GM11168 (cell line): ENCODE results near the gene FAM181A.

Source experiments
- in situ Hi-C: fragments of 300-500 bp; cut with MboI; formaldehyde crosslinking; loops from one replicate; pipeline ENCODE4 v1.12.0; 2022; ENCODE audit warnings: low sequenced_read_pairs; ENCODE audit not compliant: unreplicated experiment

The FAM181A gene

DNA sequence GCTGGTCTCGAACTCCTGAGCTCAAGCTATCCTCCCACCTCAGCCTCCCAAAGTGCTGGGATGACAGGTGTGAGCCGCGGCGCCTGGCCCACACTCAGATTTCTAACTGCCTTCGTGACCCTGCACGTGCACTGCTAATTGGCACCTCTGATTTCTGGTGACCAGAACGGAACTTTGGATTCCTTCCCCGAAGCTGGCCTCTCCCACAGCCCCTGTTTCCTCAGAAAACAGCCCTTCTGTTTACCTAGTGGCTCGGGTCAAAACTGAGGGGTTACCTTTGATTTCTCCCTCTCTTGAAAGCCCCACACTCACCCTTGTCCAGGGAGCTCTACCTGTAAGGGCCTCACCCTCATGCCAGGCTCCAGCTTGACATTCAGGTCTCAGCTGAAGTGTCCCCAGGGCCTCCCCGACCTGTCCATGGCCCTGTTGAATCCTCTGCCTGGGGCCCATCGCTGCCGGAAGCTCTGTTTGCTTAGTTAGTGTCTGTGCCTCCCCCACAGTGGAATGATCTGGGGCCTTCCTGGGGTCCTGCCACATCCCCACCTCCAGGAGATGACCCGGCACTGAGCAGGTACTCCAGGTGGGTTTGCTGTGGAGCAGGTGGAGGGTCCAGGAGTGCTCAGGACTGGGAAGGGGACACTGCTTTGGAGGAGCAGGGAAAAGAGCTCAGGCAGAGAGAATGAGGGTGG lies 24.4 kb upstream of the FAM181A start:
- in situ Hi-C loops = no loop called here

DNA sequence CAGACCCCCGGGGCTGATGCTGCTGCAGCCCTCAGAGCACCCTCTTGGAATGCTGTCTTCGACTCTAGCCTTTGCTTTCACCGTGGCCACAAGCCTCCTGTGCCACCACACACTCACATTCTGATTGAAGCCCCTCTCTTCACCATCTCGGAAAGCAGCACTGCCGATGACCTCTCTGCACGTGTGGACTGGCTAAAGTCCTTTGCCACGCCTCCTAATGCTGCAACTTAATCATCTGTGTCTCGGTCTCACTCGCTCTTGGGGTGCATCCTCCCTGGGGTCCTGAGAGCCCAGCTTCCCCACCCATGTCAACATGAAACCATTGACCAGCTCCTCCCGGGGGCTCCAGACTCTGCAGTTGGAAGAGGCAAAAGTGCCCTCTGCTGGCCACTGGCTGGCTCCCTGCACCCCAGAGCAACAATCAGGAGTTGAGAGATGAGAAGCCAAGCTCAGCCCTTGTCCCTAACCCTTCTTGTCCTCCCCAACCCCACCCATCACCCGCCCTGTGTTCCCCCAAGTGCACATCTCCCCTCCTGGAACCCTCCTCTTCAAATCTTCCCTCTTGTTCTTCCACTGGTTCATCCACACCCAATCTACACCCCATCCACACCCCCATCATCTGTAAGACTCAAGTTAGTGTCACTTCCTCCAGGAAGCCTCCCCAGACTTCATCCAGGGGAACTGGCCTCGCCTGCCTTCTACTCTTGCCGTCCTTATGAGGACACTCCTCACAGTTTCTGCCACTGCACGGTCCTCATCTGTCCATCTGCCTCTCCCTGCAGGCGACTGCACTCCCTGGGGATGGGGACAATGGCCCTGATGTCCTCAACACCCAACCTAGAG lies 23.6 kb upstream of the FAM181A start:
- in situ Hi-C loops = no loop called here

DNA sequence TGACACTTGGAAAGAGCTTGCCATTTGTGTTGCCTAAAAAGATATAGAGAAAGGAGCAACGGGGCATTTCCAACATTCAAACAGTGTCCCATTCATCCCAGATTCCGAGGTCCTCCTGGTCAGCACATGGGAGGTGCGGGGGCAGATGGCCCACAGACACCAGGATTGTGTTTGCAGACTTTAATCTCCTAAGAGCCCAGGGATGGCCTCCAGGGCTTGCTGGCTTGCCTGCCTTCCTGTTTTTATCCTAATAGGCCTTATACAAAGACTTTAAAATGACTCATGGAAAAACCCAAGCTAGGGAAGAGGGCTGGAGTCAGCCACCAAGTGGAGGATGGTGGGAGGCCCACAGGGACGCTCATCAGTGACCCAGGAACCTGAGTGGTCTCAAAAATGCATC lies 21.5 kb upstream of the FAM181A start:
- in situ Hi-C loops = no loop called here

DNA sequence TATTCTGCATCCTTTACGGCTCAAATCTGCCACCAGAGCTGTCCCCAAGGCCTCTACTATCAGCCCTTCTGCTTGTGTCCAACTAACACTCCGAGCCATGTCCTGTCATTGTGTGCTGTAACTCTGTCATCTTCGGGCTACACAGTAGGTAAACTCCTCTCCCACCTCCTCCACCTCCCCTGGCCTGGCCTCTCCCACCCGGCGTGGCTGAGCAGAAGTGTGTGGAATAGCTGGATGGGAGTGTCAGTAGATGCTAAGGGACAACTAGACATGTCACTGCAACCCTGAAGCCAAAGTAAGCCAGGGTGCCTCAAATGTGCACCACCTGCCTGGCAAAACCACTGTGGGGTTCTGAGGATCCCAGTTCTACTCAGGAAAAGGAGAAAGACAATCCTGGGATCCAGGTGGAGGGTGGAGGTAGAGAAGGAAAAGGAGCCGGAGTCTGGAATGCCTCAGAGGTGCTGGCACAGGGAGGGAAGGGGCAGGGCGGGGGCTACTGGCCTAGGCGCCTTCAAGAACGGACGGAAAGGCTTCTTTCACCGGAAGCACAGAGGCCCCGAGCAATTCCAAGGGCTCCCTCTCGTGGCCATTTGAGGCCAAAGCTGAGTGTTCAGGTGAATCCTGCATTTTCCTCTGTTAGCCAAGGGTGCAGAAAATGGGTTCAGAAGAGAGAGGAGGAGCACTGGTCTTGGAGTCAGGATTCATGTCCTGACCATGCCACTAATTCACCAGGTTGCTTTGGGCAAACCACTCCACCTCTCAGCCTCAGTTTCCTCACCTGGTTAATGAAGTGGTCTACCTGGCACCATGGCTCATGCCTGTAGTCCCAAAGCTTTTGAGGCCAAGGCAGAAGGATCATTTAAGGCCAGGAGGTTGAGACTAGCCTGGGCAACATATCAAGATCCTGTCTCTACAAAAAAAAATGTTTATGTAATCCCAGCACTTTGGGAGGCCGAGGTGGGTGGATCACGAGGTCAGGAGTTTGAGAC lies 20.5 kb upstream of the FAM181A start:
- in situ Hi-C loops = no loop called here

DNA sequence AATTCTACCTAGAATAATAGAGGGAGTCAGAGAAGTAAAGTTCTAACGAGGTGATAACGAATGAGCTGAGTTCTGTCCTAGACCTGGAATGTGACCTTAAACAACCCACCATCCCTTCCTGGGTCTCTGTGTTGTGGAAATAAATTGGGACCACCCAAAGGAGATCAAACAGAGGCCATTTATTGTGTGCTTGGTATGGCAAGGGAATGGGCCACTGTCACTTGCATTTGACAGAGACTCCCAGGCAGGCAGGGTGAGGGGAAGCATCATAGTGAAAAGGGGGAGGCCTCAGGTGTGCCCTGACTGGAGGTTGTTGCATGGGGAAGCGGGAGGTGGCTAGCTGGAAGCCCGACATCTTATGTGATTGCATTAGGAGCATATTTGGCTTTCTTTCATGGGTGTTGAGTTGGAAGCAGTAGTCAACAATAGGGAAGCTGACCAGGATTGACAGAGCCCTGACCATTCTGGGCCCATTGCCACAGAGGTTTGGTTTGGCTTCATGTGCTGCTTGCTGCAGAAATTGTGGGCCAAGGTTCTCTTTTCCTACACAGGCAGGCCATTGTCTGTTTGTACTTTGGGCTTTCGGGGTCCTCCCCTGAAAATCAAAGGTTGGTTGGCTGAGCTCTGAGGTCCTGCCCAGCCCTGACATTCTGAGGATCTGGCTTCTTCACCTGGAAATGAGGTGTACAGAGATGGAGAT lies 17.6 kb upstream of the FAM181A start:
- in situ Hi-C loops = no loop called here

DNA sequence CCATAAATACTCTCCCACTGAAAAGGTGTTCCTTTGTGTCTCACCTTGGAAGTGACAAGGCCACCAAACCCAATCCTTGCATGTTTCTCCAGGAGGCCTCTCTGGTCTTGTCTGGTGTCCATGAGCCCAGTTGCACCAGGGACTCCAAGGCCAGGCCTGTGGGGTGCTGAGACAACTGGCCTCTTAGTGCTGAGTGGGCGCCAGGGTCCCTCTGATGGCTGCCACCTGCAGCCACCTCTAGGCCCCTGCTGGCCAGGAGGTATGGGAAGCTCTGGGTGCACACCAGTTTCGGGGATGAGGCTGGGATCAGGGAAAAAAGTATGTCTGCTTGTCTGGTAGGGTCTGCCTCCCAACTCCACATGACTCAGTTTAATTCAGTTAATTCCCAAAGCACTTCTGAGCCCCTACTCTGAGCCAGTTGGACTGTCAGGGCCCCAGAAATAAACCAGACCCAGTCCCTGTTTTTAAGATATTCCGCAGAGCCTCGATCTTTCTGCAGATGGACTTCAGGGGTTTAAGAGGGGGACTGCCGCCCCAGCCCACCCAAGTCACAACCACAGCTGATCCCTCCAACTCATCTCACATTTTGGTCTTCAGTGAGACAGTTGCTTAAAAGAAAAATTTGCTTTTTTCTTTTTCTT lies 15.0 kb upstream of the FAM181A start:
- in situ Hi-C loops = no loop called here

DNA sequence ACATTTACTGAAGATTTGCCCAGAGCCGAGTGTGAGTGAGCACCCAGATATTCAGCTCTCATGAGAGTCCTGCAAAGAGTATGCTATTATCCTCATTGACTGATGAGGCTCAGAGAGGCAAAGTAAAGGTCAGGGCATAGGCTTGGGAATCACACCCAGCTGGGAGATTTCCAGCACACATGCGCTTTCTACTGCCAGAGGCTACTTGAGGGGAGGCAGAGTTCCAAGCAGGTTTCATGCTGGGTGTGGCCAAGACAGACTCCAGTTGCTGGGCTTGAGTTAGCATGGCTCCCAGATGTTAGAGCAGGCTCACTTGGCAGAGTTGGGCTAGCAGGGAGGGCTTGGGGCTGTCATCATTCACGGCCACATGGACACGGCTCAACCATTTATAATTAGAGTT lies 14.4 kb upstream of the FAM181A start:
- in situ Hi-C loops = no loop called here

DNA sequence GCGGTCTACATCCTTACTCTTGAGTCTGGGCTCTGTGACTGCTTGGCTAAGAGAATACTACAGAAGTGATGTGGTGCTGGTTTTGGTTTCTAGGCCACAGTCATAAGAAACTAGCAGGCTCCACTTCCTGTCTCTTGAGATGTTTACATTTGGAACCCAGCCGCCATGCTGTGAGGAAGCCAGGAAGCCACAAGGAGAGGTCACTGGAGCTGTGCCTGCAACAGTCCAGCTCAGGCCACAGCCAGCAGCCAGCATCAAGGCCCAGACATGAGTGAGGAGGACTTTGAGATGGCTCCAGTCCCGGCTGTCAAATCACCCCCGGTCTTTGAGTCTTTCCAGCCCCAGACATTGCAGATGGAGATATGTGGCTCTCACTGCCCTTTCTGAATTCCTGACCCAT lies 12.9 kb upstream of the FAM181A start:
- in situ Hi-C loops = no loop called here

DNA sequence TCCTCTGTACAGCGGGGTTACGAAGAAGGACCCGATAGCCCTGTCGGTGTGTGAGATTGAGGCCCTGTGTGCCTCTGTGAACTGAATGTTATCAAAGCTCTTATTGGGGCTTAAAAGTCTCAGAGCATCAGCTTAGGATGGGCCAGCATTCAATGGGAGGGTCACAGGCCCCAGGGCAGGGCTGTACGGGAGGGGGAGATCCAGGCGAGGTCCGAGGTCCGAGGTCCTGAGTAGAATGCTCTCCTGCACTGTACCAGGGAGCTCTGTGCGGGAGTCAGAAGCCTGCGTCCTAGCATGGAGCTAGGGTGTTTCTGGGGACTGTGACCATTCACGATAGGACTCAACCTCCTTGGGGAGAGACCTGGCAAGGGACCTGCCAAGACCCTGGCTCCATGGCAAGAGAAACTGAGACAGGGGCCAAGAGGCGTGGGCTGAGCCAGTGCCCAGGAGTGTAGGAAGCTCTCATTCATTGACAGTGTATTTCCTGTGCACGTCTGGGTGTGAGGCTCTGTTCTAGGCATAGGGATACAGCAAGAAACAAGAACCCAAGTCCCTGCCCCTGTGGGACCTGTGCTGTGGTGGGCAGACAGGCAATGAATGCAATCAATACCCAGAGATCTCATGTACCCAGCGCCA lies 12.0 kb upstream of the FAM181A start:
- in situ Hi-C loops = no loop called here

DNA sequence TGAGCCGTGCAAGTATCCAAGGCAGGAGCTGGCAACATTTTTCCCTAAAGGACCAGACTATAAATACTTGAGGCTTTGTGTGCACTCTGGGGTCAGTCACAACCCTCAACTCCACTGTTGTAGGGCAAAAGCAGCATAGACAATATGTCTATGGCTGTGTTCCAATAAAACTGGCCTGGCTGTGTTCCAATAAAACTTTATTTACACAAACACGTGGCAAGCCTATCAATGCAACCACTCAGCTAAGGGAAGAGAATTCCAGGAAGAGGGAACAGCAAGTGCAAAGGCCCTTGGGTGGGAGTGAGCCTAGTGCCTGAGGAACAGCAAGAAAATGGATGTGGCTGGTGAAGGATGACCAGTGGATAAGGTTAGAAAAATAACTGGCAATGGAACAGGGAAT lies 11.3 kb upstream of the FAM181A start:
- in situ Hi-C loops = no loop called here

DNA sequence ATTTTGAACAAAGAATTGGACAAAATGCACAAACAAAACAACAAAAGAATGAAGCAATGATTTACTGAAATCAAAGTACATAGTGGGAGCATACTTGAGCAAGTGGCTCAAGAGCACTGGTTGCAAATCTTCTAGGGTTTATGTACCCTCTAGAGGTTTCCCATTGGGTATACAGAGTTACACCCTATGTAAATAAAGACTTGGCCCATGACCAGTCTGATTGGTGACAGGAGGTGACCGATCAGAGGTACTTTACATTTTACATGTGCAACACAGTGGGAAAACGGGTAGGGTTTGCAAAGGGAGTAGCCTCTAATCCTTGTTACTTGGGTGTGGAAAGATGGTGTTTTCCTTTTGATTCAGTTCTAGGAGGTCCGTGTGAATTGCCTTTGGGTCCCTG lies 10.6 kb upstream of the FAM181A start:
- in situ Hi-C loops = no loop called here

DNA sequence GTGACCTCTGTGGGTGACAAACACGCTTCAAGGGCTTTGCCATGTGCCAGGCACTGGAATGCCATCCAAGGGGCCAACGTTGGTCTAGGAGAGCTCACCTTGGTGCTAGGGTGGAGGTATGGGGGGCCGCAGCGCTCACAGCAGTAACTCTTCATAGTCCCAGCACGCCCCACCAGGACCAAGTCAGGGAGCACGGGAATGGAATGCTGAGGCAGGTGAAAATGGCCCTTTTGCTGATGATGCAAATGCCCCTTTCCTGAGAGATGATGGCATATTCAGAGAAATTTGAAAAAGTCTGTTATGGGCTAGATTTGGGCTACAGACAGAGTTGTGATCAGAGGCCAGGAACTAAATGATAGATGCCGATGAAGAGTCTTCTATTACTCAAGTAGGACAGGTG lies 10.0 kb upstream of the FAM181A start:
- in situ Hi-C loops = no loop called here

DNA sequence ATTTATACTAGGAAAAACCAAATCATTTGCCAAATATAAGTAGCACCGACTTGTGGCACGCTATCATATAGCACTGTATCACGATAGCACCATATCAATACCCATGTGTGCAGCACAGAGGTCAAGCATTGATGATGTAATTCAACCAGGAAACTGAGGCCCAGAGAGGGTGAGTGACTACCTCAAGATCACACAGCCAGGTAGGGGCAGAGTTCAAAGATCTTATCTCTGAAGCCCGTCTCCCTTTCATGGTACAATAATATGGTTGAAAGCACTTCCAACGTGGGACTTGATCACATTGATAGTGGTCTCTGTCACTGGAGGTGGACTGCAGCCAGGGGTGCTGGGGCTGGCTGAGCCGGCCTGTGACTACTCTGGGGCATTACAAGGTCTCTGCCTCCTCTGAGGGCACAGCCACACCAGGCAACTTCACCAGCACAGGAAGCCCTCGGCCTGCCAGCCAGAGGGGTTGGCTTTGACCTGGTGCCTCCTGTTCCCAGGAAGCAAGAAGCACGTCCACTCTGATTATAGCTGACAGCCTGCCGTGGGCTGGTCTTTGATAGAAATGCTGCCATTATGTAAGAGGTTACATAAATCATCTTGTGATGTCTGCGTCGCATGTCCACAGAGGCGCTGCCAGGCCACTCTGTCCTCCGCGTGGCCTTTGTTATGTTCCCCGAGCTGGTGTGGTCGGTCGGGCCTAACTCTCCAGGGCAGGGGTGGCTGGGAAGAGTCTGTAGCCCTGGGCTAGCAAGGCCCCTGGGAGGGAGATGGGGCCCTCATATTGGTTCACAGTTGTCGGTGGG lies 5.9 kb upstream of the FAM181A start:
- in situ Hi-C loops = no loop called here

DNA sequence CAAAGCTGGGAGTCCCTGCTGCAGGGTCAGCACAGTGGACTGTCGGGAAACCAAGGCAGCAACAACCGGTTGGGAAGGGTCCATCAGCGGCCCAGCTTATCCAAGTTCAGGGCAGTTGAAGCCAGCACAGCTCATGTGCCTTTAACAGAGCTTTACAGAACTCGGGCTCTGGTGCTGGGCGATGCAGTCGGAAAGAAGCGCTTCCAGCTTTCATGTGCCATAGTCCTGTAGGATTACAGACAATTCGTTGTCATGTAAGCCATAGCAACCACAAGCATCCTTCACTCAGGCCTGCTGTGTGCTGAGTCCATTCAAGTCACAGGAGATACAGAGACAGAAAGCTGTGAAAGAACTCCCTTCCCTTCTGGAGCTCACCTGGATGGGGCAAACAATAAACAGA lies 3.5 kb upstream of the FAM181A start:
- in situ Hi-C loops = no loop called here

DNA sequence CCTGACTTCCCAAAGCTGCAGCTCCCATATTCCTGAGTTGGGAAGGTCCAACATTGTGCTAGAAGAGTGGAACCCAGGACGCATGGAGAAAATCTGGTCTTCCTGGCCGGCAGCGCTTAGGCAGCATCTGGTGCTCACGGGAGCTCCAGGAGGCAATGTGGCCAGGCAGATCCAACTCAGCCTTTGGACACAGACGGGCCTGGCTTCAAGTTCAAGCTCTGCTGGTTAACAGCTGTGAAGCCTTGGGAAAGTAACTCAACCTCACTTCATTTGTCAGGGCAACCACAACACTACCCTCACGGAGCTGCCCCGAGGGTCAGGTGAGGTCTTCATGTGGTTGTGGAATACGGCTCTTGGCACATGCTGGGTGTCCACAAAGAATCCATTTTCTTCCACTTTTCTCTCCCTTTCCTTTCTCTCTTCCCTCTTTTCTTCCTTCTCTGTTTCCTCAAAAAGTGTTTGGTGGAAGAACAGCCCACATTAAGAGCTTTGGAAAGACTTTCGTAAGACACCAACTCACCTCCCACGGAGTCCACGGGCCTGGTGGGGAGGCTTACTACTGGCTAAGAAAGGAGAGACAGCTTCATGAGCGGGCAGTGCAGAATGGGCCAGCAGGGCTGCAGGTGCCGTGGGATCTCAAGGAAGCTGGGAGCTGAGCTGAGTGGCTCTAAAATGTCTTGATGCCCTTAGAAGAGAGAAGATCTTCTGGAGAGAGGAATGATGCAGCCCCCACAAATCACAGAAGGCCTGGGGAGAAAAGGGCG lies 2.4 kb upstream of the FAM181A start:
- in situ Hi-C loops = no loop called here

DNA sequence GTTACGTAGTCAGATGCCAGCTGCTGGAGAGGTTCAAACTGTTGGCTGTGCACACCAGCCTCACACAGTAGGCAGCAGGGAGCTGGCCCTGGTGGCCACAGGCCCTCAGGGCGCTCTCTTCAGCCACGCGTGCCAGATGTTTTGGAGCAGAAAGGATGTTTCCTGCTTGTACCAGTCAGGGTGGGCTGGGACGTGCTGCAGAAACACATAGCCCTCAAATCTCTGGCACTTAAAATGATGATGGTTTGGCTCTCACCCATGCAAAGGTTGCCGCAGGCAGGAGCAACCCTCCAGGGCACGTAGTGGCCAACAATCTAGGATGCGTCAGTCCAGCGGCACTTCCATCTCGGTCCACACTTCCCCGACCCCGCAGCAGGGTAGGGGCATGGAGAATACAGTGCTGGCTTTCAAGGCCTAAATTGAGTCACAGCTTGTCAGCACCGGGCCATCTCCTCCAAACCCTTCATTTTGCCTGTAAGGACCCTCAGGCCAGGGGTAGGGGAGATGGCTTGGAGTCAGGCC lies 1.7 kb upstream of the FAM181A start:
- in situ Hi-C loops = no loop called here

DNA sequence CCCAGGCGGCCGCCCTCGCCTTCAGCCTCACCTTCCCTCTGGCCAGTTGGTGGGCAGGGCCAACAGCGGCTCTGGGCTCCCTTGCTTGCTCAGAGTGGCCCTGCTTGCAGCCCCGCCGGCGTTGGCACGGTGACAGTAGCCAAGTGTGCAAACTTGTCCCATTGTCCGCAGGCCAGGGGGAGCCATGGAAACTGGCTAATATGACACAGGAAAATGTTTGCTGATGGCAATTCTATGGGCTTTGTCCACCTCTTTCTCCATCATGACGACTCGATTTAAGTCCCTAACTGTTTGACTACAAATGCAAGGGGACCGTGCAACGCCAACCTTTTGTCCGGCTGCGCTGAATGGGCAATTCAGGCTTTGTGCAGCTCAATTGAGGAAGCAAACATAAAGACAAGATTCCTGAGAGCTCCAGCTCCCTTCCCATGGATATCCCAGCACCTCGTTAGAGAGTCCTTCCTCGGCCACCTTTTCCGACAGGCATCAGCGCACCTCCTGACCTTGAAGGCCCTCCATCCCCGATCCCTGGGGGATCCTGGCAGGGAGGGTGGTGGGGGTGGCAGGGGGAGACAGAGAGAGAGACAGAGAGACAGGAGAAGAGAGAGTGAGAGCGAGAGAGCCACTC lies 785 bp upstream of the FAM181A start:
- in situ Hi-C loops = no loop called here
